HCT116 (cell line): Measurements from ENCODE around the gene C2orf81. TPM values are rescaled to one million over a fixed set of nuclear protein-coding genes. Genes with fewer than 3 reads are reported as not detected.
A peak's percentile ranks its signal among the peaks of the same experiment; 100 is the strongest.

Source experiments
- ATAC-seq: fragments of 200-7000 bp; cut with Tn5 transposase; 2 replicates; pipeline ENCODE4 v1.9.1; 2020; ENCODE audit warnings: mild to moderate bottlenecking, moderate library complexity
- Bru-seq: library from RNA; stranded (reverse); fragments of 400-500 nt; gene quantifications from one replicate; lab custom pipeline; 2021; lab: Mats Ljungman, UMichigan
- BruChase-seq, 2 experiments: library from RNA; stranded (reverse); fragments of 400-500 nt; gene quantifications; one replicate each; lab custom pipeline; 2021; lab: Mats Ljungman, UMichigan
- BruUV-seq: library from RNA; stranded (reverse); fragments of 400-500 nt; replicated peaks from 2 replicates; lab custom pipeline; 2021; lab: Mats Ljungman, UMichigan
- CTCF ChIA-PET: fragments of 300-600 bp; sonication (Branson Sonifier 250); formaldehyde crosslinking; loops from one replicate; lab custom pipeline; 2021; ENCODE audit warnings: antibody characterized with exemption; lab: Charles Lee
- POLR2A ChIA-PET: fragments of 300-600, 350-600 bp; sonication (Branson Sonifier 250); formaldehyde crosslinking; loops from one replicate; lab custom pipeline; 2021; ENCODE audit warnings: antibody characterized with exemption; lab: Charles Lee
- RAD21 ChIA-PET, 2 experiments: fragments of 300-600 bp; sonication (Branson Sonifier 250); formaldehyde crosslinking; loops; one replicate each; lab custom pipeline; 2023; ENCODE audit warnings: low total read pairs in 2 of 2; ENCODE audit not compliant: uncharacterized antibody in 2 of 2, unreplicated experiment in 2 of 2, low non-redundant PET in 1 of 2; lab: Charles Lee
- DNase-seq: peaks from one replicate; pipeline ENCODE4 v3.0.0-alpha.2; 2010; ENCODE audit warnings: low read depth, low spot score
- H2AFZ ChIP-seq: fragments of 200-600 bp; shearing (Covaris generic), sonication (generic); 2 replicates; pipeline ENCODE4 v1.6.1; 2017; ENCODE audit warnings: low read depth, mixed run types, mixed read lengths, antibody characterized with exemption, low read length; ENCODE audit not compliant: poor library complexity, severe bottlenecking
- H3K27ac ChIP-seq: 2 replicates; pipeline ENCODE4 v1.5.1; 2012; ENCODE audit warnings: low read depth, low read length
- H3K27me3 ChIP-seq: fragments of 200-600 bp; sonication (generic); 2 replicates; pipeline ENCODE4 v1.6.1; 2016; ENCODE audit warnings: mixed run types, low read length, mixed read lengths; ENCODE audit not compliant: insufficient read depth
- H3K36me3 ChIP-seq, 2 experiments: fragments of 200-500 bp in 1 of 2; fragments of 200-600 bp in 1 of 2; sonication (Bioruptor generic) in 1 of 2; sonication (generic) in 1 of 2; 2 replicates each; pipeline versions ENCODE4 v1.5.1 to v1.6.1; 2014 to 2016; ENCODE audit warnings: low read length in 2 of 2, inconsistent platforms in 1 of 2, mixed read lengths in 1 of 2, mixed run types in 1 of 2; ENCODE audit not compliant: insufficient read depth in 2 of 2, control insufficient read depth in 1 of 2
- H3K4me1 ChIP-seq, 2 experiments: fragments of 200-600 bp in 1 of 2; sonication (generic) in 1 of 2; 2 replicates each; pipeline versions ENCODE4 v1.5.1 to v1.6.1; 2012 to 2017; ENCODE audit warnings: low read length in 2 of 2, inconsistent platforms in 1 of 2, mild to moderate bottlenecking in 1 of 2, mixed read lengths in 1 of 2, mixed run types in 1 of 2, moderate library complexity in 1 of 2; ENCODE audit not compliant: insufficient read depth in 2 of 2, control insufficient read depth in 1 of 2
- H3K4me2 ChIP-seq: fragments of 200-600 bp; sonication (generic); 2 replicates; pipeline ENCODE4 v1.6.1; 2017; ENCODE audit warnings: mixed run types, low read length, mixed read lengths
- H3K4me3 ChIP-seq, 2 experiments: fragments of 200-600 bp in 1 of 2; sonication (generic) in 1 of 2; replicated peaks in 1 of 2; 2 replicates each; pipeline ENCODE4 v1.5.1; 2011 to 2016; ENCODE audit warnings: low read length in 2 of 2, control low read depth in 1 of 2, low read depth in 1 of 2, mild to moderate bottlenecking in 1 of 2, mixed read lengths in 1 of 2, mixed run types in 1 of 2
- H3K79me2 ChIP-seq: fragments of 200-600 bp; sonication (generic); 2 replicates; pipeline ENCODE4 v1.6.1; 2017; ENCODE audit warnings: mild to moderate bottlenecking, mixed run types, low read length, moderate library complexity, mixed read lengths; ENCODE audit not compliant: insufficient read depth
- H3K9ac ChIP-seq: fragments of 200-600 bp; sonication (generic); 2 replicates; pipeline ENCODE4 v1.6.1; 2016; ENCODE audit warnings: low read length, mixed read lengths
- H3K9me2 ChIP-seq: fragments of 200-600 bp; sonication (generic), shearing (Covaris generic); 2 replicates; pipeline ENCODE4 v1.6.1; 2017; ENCODE audit warnings: mixed run types, mild to moderate bottlenecking, moderate library complexity; ENCODE audit not compliant: insufficient read depth
- H3K9me3 ChIP-seq, 2 experiments: fragments of 200-500 bp in 1 of 2; fragments of 200-600 bp in 1 of 2; sonication (Bioruptor generic) in 1 of 2; sonication (generic) in 1 of 2; 2 replicates each; pipeline ENCODE4 v1.6.1; 2014 to 2017; ENCODE audit warnings: low read length in 2 of 2, mixed read lengths in 2 of 2, inconsistent platforms in 1 of 2, low read depth in 1 of 2, mild to moderate bottlenecking in 1 of 2, mixed run types in 1 of 2, moderate library complexity in 1 of 2; ENCODE audit not compliant: control insufficient read depth in 1 of 2, insufficient read depth in 1 of 2
- H4K20me1 ChIP-seq: fragments of 200-600 bp; sonication (generic), shearing (Covaris generic); 2 replicates; pipeline ENCODE4 v1.6.1; 2017; ENCODE audit warnings: mixed run types, mild to moderate bottlenecking, moderate library complexity; ENCODE audit not compliant: insufficient read depth
- POLR2A ChIP-seq: IDR thresholded peaks from 2 replicates; pipeline ENCODE4 v1.7.0; 2011; ENCODE audit warnings: borderline replicate concordance; ENCODE audit not compliant: insufficient read depth, insufficient read length; ENCODE audit errors: extremely low read depth
- POLR2AphosphoS5 ChIP-seq: IDR thresholded peaks from 2 replicates; pipeline ENCODE4 v1.6.1; 2011; ENCODE audit warnings: mild to moderate bottlenecking, low read depth, low read length, moderate library complexity
- SIN3A ChIP-seq: IDR thresholded peaks from 2 replicates; pipeline ENCODE4 v1.6.1; 2012; ENCODE audit warnings: low read depth
- SP1 ChIP-seq: IDR thresholded peaks from 2 replicates; pipeline ENCODE4 v1.6.1; 2012; ENCODE audit warnings: low read depth
- TCF7L2 ChIP-seq: IDR thresholded peaks from 2 replicates; pipeline ENCODE4 v1.7.0; 2011; ENCODE audit warnings: borderline replicate concordance, inconsistent platforms; ENCODE audit not compliant: insufficient read depth, insufficient read length; ENCODE audit errors: extremely low read depth
- YY1 ChIP-seq: IDR thresholded peaks from 2 replicates; pipeline ENCODE4 v1.6.1; 2011; ENCODE audit warnings: low read length, low read depth, moderate library complexity, mild to moderate bottlenecking; ENCODE audit not compliant: insufficient replicate concordance; ENCODE audit errors: extremely low read depth
- intact Hi-C: fragments of 100-400 bp; cut with micrococcal nuclease; formaldehyde crosslinking; loops from 2 replicates; pipeline ENCODE4 v1.10.0; 2022
- long read RNA-seq: library from polyadenylated mRNA; unstranded; transcript quantifications from one replicate; pipeline ENCODE4 v2.0.0, GENCODE V29; 2021; ENCODE audit not compliant: unreplicated experiment
- polyA plus RNA-seq: library from polyadenylated mRNA; unstranded; fragments of >200 nt; gene quantifications from 2 replicates; pipeline ENCODE4 v1.2.1, GENCODE V29; 2012; ENCODE audit warnings: missing spikeins
- total RNA-seq: library from RNA; stranded (reverse); gene quantifications from one replicate; pipeline ENCODE4 v1.2.1, GENCODE V29; 2021; ENCODE audit not compliant: unreplicated experiment
- TF ChIP-seq, protein P1 (sequence below): IDR thresholded peaks from 2 replicates; pipeline ENCODE4 v1.6.1; 2012

The C2orf81 gene
- total RNA-seq (6.5 TPM), Bru-seq, nascent RNA (percentile 41 among the genes with signal in this experiment), BruChase-seq, experiment 1, labeled RNA remaining after a 6-hour chase (percentile 60 among the genes with signal in this experiment), BruChase-seq, experiment 2, labeled RNA remaining after a 2-hour chase (percentile 50 among the genes with signal in this experiment)
- polyA plus RNA-seq: 2.7 and 3.4 TPM in 2 replicates
- long read RNA-seq, partial matches to known transcripts: 0 of 2 reads
- long read RNA-seq, other reads (novel, unspliced or antisense): 1 of 2 reads

DNA sequence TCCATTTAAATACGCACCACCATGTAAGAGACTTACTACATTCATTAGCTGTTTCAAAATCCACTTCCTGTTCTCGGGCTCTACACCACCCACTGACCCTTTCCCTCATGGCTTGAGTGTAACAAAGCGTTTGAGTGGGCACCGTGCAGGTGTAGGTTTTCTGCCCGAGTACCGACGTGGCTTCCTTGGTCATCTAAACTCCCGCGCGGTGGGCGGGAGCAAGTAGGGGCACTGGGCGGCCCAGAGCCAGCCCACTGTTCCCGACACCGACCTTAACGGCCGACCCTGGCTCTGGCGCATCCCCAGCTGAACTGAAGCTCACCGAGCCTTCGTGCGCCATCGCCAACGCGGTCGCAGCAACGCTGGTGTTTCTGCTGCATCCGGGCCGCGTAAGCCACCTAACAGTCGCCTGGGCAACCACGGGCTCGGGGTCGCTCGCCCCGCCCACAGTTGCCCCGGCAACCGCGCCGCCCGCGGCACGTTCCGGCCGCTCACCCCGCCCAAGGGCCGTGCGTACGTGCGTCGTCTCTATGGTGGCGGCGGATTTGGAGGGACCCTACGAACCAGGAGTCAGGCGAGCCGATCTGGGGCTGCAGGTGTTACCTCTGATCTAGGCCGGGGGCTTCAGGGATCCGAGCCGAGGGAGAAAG lies at the start of gene C2orf81, which contains the start of gene WDR54:
TSS of gene C2orf81 (minus strand) at position 399 of the 650 bp plus-strand sequence. CDS start at position 340, 59 bp downstream.
TSS of gene WDR54 (plus strand) at position 510 of the 650 bp plus-strand sequence. CDS start 424 bp downstream, outside the sequence.
- no peaks in the 10 kb centered on the region for H3K9me2 ChIP-seq
- no peaks in the 10 kb centered on the region for H3K9me3 ChIP-seq
- no peaks in the 10 kb centered on the region for H4K20me1 ChIP-seq
- intact Hi-C loops: no loop called here
- peaks cover 0 to 33% of the 10 kb centered on the region in 2 experiments; a peak in 3 of 4 replicates for H3K4me1 ChIP-seq
- no peaks in the 10 kb centered on the region for H3K27me3 ChIP-seq
- CTCF ChIA-PET: no interaction called here
- ATAC-seq (peak; percentile 89), DNase-seq (peak; percentile 79)
- H3K36me3 ChIP-seq: peaks cover 4 to 11% of the 10 kb centered on the region in 2 experiments; a peak in 3 of 4 replicates
- peak within 1 kb of the TSS; percentile 82 to 85 for H3K4me3 ChIP-seq
- BruUV-seq: no TSS peak
- TF ChIP-seq, protein P1, sequence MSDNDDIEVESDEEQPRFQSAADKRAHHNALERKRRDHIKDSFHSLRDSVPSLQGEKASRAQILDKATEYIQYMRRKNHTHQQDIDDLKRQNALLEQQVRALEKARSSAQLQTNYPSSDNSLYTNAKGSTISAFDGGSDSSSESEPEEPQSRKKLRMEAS: peak; percentile 96
- TF ChIP-seq POLR2AphosphoS5 (peak; percentile 86), SIN3A (no peak), POLR2A (peak; percentile 60), YY1 (peak; percentile 85), TCF7L2 (peak; percentile 24), SP1 (no peak)
- no peaks in the 10 kb centered on the region for H3K79me2 ChIP-seq
- H2AFZ ChIP-seq: no peak within 1 kb of the TSS
- peak within 1 kb of the TSS; percentile 89 for H3K4me2 ChIP-seq
- peak within 1 kb of the TSS; percentile 71 for H3K9ac ChIP-seq
- peak within 1 kb of the TSS; percentile 54 for H3K27ac ChIP-seq
- RAD21 ChIA-PET: no interaction called here
- POLR2A ChIA-PET: no interaction called here
